ENCODE data around the gene UQCC2. TPM values are rescaled to one million over a fixed set of nuclear protein-coding genes. Genes with fewer than 3 reads are reported as not detected.

UQCC2 gene
- total RNA-seq, 1 donor from 2014 or later: 98.8 TPM

GRCh38 chr6:33683051-33683571 lies 28.4 kb downstream of the UQCC2 start:
- Mint-ChIP-seq H3K4me1 (ENCODE audit: unreplicated experiment) (peaks cover 5% of the 10 kb centered on the region), H3K4me3 (no peak overlapping the region), H3K27me3 (no peaks in the 10 kb centered on the region), H3K36me3 (peaks cover 5% of the 10 kb centered on the region), H3K9me3 (no peaks in the 10 kb centered on the region), H3K27ac (no peak overlapping the region)
- no peak for TF ChIP-seq CTCF (conservative IDR thresholded peaks at IDR 0.05)
- no peak for DNase-seq (ENCODE audit: extremely low spot score, unreplicated experiment)

- no peak for TF ChIP-seq CTCF (conservative IDR thresholded peaks at IDR 0.05)
- no peak for DNase-seq (ENCODE audit: extremely low spot score, unreplicated experiment)
- Mint-ChIP-seq H3K4me1 (ENCODE audit: unreplicated experiment) (peaks cover 11% of the 10 kb centered on the region), H3K27ac (no peak overlapping the region), H3K4me3 (no peak overlapping the region), H3K9me3 (no peaks in the 10 kb centered on the region), H3K27me3 (no peaks in the 10 kb centered on the region), H3K36me3 (peaks cover 5% of the 10 kb centered on the region)
Measured at GRCh38 chr6:33682341-33682740, 29.2 kb downstream of the UQCC2 start.

GRCh38 chr6:33679761-33680160 lies 31.7 kb downstream of the UQCC2 start:
- no peak for DNase-seq (ENCODE audit: extremely low spot score, unreplicated experiment)
- no peak for TF ChIP-seq CTCF (conservative IDR thresholded peaks at IDR 0.05)
- Mint-ChIP-seq H3K36me3 (no peaks in the 10 kb centered on the region), H3K27ac (no peak overlapping the region), H3K4me3 (no peak overlapping the region), H3K27me3 (no peaks in the 10 kb centered on the region), H3K4me1 (ENCODE audit: unreplicated experiment) (peaks cover 6% of the 10 kb centered on the region), H3K9me3 (no peaks in the 10 kb centered on the region)

- TF ChIP-seq CTCF (conservative IDR thresholded peaks at IDR 0.05): no peak
- peaks cover 6% of the 10 kb centered on the region for H3K4me1 Mint-ChIP-seq (ENCODE audit: unreplicated experiment)
- H3K27ac Mint-ChIP-seq: no peak overlapping the region
- H3K27me3 Mint-ChIP-seq: no peaks in the 10 kb centered on the region
- no peak overlapping the region for H3K4me3 Mint-ChIP-seq
- DNase-seq (ENCODE audit: extremely low spot score, unreplicated experiment): no peak
- no peaks in the 10 kb centered on the region for H3K36me3 Mint-ChIP-seq
- H3K9me3 Mint-ChIP-seq: no peaks in the 10 kb centered on the region
Measured at GRCh38 chr6:33678932-33679490, 32.5 kb downstream of the UQCC2 start.

- no peak for TF ChIP-seq CTCF (conservative IDR thresholded peaks at IDR 0.05)
- no peak for DNase-seq (ENCODE audit: extremely low spot score, unreplicated experiment)
- Mint-ChIP-seq H3K4me1 (ENCODE audit: unreplicated experiment) (peaks cover 8% of the 10 kb centered on the region), H3K9me3 (no peaks in the 10 kb centered on the region), H3K27me3 (no peaks in the 10 kb centered on the region), H3K27ac (no peak overlapping the region), H3K36me3 (peaks cover 3% of the 10 kb centered on the region), H3K4me3 (no peak overlapping the region)
Measured at GRCh38 chr6:33678233-33678931, 33.1 kb downstream of the UQCC2 start.
